HL-60 (cell line): ENCODE data around the gene TMEM106C.
"Not testable (repeated sequence)": the region's sequence is repeated elsewhere in the genome, so short reads cannot be mapped to it uniquely, and the experiment has no call there.

ENCODE experiments used
- POLR2AphosphoS5 ChIP-seq: IDR thresholded peaks from 2 replicates; pipeline ENCODE4 v1.6.1; 2012; ENCODE audit warnings: low read depth
- TF ChIP-seq, protein P1 (sequence below): IDR thresholded peaks from one replicate; pipeline ENCODE4 v1.5.1; 2011; ENCODE audit warnings: low read length, control low read depth, inconsistent platforms; ENCODE audit not compliant: insufficient read depth

DNA sequence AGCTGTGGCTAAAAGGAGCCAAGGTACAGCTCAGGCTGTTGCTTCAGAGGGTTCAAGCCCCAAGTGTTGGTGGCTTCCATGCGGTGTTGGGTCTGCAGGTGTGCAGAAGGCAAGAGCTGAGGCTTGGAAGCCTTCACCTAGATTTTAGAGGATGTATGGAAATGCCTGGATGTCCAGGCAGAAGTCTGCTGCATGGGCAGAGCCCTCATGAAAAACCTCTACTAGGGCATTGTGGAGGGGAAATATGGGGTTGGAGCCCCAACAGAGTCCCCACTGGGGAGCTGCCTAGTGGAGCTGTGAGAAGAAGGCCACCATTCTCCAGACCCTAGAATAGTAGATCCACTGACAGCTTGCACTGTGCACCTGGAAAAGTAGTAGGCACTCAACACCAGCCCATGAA is 5.7 kb upstream of the TMEM106C start:
- TF ChIP-seq, protein P1, sequence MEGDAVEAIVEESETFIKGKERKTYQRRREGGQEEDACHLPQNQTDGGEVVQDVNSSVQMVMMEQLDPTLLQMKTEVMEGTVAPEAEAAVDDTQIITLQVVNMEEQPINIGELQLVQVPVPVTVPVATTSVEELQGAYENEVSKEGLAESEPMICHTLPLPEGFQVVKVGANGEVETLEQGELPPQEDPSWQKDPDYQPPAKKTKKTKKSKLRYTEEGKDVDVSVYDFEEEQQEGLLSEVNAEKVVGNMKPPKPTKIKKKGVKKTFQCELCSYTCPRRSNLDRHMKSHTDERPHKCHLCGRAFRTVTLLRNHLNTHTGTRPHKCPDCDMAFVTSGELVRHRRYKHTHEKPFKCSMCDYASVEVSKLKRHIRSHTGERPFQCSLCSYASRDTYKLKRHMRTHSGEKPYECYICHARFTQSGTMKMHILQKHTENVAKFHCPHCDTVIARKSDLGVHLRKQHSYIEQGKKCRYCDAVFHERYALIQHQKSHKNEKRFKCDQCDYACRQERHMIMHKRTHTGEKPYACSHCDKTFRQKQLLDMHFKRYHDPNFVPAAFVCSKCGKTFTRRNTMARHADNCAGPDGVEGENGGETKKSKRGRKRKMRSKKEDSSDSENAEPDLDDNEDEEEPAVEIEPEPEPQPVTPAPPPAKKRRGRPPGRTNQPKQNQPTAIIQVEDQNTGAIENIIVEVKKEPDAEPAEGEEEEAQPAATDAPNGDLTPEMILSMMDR, result not testable (repeated sequence)
- TF ChIP-seq POLR2AphosphoS5, result not testable (repeated sequence)
